Measurements from ENCODE around the gene SNAP91. TPM values are rescaled to one million over a fixed set of nuclear protein-coding genes. Genes with fewer than 3 reads are reported as not detected.

Gene SNAP91
- total and polyA plus RNA-seq, 3 donors from 2014 or later = 13.3 to 37.5 (median 32.9) TPM

DNA sequence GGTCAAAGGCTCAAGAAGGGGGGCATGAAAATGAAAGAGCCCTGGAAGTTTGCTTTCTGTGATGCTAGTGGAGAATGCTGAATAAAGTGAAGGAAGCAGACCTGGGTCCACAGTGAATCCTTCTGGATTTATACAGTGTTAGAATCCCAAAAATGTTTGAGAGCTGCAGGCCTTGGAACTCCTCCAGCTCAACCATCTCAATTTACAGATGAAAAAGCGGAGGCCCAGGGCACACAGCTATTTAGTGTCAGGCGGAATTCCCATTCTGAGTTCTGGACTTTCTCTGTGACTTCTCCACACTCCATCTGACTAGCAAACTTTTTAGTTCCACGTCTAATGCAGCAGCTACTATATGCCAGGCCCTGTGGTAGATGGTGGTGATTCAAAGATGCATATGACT lies 198.1 kb downstream of the SNAP91 start:
- WGBS, 2 donors = 87 to 89% methylated on average over 3 of the region's 3 CpGs
- Histone ChIP-seq H3K36me3 (ENCODE audit: low read depth, missing control alignments) (no peaks in the 10 kb centered on the region), H3K4me1 (peaks cover 2% of the 10 kb centered on the region), H3K27me3 (no peaks in the 10 kb centered on the region), H3K4me3 (no peak overlapping the region), H3K9me3 (no peaks in the 10 kb centered on the region), H3K27ac (no peak overlapping the region)
- DNase-seq = no peak
- intact Hi-C loops (cut with DNase I; ENCODE audit: low total_unique reads) = loop anchor here (10.0 kb wide), 2 partner anchors 86 to 296 kb away; no protein-coding TSS in a partner anchor
- no peak for TF ChIP-seq POLR2A (IDR thresholded peaks at IDR 0.05)
- TF ChIP-seq, protein P1, sequence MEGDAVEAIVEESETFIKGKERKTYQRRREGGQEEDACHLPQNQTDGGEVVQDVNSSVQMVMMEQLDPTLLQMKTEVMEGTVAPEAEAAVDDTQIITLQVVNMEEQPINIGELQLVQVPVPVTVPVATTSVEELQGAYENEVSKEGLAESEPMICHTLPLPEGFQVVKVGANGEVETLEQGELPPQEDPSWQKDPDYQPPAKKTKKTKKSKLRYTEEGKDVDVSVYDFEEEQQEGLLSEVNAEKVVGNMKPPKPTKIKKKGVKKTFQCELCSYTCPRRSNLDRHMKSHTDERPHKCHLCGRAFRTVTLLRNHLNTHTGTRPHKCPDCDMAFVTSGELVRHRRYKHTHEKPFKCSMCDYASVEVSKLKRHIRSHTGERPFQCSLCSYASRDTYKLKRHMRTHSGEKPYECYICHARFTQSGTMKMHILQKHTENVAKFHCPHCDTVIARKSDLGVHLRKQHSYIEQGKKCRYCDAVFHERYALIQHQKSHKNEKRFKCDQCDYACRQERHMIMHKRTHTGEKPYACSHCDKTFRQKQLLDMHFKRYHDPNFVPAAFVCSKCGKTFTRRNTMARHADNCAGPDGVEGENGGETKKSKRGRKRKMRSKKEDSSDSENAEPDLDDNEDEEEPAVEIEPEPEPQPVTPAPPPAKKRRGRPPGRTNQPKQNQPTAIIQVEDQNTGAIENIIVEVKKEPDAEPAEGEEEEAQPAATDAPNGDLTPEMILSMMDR (IDR thresholded peaks at IDR 0.05) = no peak

DNA sequence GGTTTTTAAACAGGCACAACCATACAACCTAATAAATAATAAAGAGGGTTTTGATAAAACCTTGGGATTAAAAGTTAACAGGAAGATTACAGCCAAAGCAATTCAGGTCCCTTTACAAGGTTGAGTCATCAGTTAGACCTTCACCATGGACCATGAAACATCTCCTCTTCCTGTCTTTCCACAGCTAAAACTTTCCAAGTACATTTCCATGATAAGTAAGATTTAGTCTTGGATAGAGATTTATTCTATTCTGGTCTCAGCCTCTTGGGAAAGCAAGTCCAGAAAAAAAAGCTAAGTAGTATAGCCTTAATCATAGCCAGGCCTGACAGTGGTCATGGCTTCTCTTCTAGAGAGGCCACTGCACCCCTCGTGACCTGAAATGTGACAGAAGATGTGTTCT lies 199.5 kb downstream of the SNAP91 start:
- Histone ChIP-seq H3K27ac (no peak overlapping the region), H3K4me1 (peaks cover 2% of the 10 kb centered on the region)

DNA sequence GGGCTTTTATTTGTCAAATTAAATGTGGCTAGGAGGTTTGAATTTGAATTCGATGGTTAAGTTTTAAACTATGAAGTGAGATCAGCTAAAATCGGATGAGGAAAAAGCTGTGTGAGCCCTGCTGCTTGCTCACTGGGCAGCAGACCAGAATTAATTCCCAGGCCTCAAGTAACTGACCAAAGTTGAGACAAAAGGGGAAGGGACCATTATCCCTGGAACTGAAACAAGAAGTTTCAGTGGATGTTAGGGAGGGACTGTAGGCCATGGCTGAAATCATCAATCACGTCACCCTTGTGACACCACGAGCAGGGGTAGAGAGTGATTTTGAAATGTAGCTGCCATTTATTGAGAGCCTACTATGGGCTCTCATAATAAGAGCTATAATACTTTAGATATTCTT lies 203.5 kb downstream of the SNAP91 start:
- DNase-seq = peak; percentile 27
- no peaks in the 10 kb centered on the region for H3K4me1 ChIP-seq
- intact Hi-C loops (cut with DNase I; ENCODE audit: low total_unique reads) = no loop called here
- no peaks in the 10 kb centered on the region for H3K27me3 ChIP-seq
- H3K4me3 ChIP-seq = no peak overlapping the region
- H3K27ac ChIP-seq = no peak overlapping the region
- no peak for TF ChIP-seq POLR2A (IDR thresholded peaks at IDR 0.05)
- TF ChIP-seq, protein P1 (IDR thresholded peaks at IDR 0.05) = no peak
- H3K9me3 ChIP-seq = no peaks in the 10 kb centered on the region
- no peaks in the 10 kb centered on the region for H3K36me3 ChIP-seq (ENCODE audit: low read depth, missing control alignments)
- WGBS, 2 donors = 56 to 73% methylated on average over 4 of the region's 4 CpGs

More for the DNA sequence above, 199.5 kb downstream of the SNAP91 start:
- DNase-seq = no peak
- Histone ChIP-seq H3K9me3 (no peaks in the 10 kb centered on the region), H3K27me3 (no peaks in the 10 kb centered on the region), H3K36me3 (ENCODE audit: low read depth, missing control alignments) (no peaks in the 10 kb centered on the region), H3K4me3 (no peak overlapping the region)
- TF ChIP-seq, protein P1 (IDR thresholded peaks at IDR 0.05) = no peak
- no peak for TF ChIP-seq POLR2A (IDR thresholded peaks at IDR 0.05)
- intact Hi-C loops (cut with DNase I; ENCODE audit: low total_unique reads) = no loop called here
- WGBS, 2 donors = 85 to 89% methylated on average over 1 of the region's 1 CpG

Other genes with a start within 250 kb of the SNAP91 start
- 1 to 10 TPM; 2.3 to 3.4 TPM for gene PRSS35, start 196.6 kb downstream of the SNAP91 start, total RNA-seq
- 6.9 TPM for gene PRSS35, start 196.6 kb downstream of the SNAP91 start, polyA plus RNA-seq (ENCODE audit: insufficient read depth, low read depth, low replicate concordance)
- 1 to 10 TPM in 1 of 2 donors, under 1 TPM in 1; 0.63 to 2.1 TPM for gene RIPPLY2, start 144.3 kb upstream of the SNAP91 start, total RNA-seq
- 0.96 TPM for gene RIPPLY2, start 144.3 kb upstream of the SNAP91 start, polyA plus RNA-seq (ENCODE audit: insufficient read depth, low read depth, low replicate concordance)
- 10 to 100 TPM; 18.2 to 20.5 TPM for gene CYB5R4, start 150.6 kb upstream of the SNAP91 start, total RNA-seq
- gene CYB5R4, start 150.6 kb upstream of the SNAP91 start, polyA plus RNA-seq (ENCODE audit: insufficient read depth, low read depth, low replicate concordance) = 53.5 TPM

Measured in testis (tissue), 3 donors.